ENCODE measurements around the gene MT2A. TPM values are rescaled to one million over a fixed set of nuclear protein-coding genes. Genes with fewer than 3 reads are reported as not detected.
A peak's percentile ranks its signal among the peaks of the same experiment; 100 is the strongest.

Gene MT2A
- total and polyA plus RNA-seq, 2 experiments from 2014 or later: 70.3 to 1,143 TPM

DNA sequence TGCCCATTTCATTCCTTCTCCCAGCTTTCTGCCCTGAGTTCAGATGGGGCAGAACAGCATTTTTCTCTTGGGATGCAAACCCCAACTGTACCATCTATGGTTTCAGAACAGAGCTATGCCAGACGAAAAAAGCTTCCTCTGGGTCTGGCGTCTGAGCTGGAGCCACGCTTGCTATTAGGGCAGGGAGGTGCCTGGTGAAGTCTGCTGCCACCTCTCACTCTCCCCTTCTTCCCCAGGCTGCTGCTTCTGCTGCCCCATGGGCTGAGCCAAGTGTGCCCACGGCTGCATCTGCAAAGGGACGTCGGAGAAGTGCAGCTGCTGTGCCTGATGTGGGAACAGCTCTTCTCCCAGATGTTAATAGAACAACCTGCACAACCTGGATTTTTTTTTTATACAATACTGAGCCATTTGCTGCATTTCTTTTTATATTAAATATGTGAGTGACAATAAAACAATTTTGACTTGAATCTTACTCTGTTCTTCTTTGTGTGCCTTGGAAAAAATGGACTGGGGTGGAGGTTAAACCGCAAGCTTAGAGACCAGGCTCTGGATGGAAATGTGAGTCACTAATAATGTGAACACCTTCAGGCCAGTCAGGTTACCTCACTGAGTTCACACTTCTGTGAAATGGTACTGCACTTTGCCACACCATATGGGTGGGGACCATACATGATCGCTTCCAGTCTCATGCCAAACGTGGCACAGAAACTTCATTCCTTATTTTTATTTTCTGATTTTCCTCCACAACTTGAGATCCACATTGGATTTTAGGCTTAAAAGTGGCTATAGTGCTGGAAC lies 28.4 kb downstream of the MT2A start:
- no peaks in the 10 kb centered on the region for H4K20me1 ChIP-seq (ENCODE audit: insufficient read depth, poor library complexity, severe bottlenecking)
- 28% methylated on average over 9 of the region's 9 CpGs for WGBS (ENCODE audit: low lambda C conversion rate, missing lambda C conversion rate)
- H3K36me3 ChIP-seq (replicated peaks; ENCODE audit: insufficient read depth, low read depth): no peaks in the 10 kb centered on the region
- no peak overlapping the region for H3K27ac ChIP-seq
- no peak overlapping the region for H3K4me3 ChIP-seq
- H3K9me3 ChIP-seq (ENCODE audit: low read depth): no peaks in the 10 kb centered on the region
- H3K4me2 ChIP-seq: no peak overlapping the region
- no peaks in the 10 kb centered on the region for H3K79me2 ChIP-seq
- peaks cover 100% of the 10 kb centered on the region for H3K27me3 ChIP-seq
- no peak overlapping the region for H2AFZ ChIP-seq
- no peaks in the 10 kb centered on the region for H3K9me2 ChIP-seq (replicated peaks; ENCODE audit: insufficient read depth)
- DNase-seq (ENCODE audit: low spot score): no peak
- H3K4me1 ChIP-seq (ENCODE audit: insufficient read depth): peaks cover 13% of the 10 kb centered on the region
- TF ChIP-seq EZH2phosphoT487 (IDR thresholded peaks at IDR 0.05; ENCODE audit: low read depth, severe bottlenecking, unreplicated experiment) (no peak), EZH2 (IDR thresholded peaks at IDR 0.05; ENCODE audit: borderline replicate concordance) (no peak)
- TF ChIP-seq, protein P1, sequence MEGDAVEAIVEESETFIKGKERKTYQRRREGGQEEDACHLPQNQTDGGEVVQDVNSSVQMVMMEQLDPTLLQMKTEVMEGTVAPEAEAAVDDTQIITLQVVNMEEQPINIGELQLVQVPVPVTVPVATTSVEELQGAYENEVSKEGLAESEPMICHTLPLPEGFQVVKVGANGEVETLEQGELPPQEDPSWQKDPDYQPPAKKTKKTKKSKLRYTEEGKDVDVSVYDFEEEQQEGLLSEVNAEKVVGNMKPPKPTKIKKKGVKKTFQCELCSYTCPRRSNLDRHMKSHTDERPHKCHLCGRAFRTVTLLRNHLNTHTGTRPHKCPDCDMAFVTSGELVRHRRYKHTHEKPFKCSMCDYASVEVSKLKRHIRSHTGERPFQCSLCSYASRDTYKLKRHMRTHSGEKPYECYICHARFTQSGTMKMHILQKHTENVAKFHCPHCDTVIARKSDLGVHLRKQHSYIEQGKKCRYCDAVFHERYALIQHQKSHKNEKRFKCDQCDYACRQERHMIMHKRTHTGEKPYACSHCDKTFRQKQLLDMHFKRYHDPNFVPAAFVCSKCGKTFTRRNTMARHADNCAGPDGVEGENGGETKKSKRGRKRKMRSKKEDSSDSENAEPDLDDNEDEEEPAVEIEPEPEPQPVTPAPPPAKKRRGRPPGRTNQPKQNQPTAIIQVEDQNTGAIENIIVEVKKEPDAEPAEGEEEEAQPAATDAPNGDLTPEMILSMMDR (IDR thresholded peaks at IDR 0.05; ENCODE audit: poor library complexity): no peak

DNA sequence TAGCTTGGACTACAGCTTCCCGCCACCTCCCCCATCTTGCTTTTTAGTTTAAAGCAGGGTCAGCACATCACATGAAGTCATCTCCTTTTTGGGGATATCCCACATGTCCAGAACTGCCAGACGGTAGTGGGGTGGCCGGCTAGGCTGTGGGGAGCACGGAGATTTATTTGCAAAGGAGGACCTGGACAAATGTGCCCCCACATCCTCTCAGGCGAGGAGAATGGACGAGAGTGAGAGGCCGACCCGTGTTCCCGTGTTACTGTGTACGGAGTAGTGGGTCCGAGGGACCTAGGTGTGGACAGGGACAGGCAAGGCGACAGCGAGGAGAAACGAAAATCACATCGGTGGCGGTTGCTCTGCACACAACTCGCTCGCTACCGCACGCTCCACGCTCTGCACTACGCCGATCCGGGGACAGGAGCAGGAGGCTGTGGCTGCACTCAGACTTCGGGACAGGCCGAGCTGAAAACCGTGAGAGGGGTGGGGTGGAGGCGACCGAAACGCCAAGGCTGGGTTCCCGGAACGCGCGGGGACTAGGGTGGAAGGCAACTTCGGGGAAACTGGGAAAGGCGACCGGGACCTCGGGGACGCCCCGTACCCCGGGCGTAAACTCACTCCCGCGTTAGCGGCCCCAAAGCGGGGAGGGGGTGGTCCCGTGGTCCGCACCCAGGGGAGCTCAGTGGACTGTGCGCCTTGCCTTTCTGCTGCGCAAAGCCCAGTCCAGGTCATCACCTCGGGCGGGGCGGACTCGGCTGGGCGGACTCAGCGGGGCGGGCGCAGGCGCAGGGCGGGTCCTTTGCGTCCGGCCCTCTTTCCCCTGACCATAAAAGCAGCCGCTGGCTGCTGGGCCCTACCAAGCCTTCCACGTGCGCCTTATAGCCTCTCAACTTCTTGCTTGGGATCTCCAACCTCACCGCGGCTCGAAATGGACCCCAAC lies 29.7 kb downstream of the MT2A start, which contains the start of gene MT1A:
Gene MT1A, plus strand, starts transcription at position 853 of the 937 bp plus-strand sequence. Its CDS starts 73 bp downstream, at position 926.
- H3K36me3 ChIP-seq (replicated peaks; ENCODE audit: insufficient read depth, low read depth): no peaks in the 10 kb centered on the region
- peak; percentile 60 for DNase-seq (ENCODE audit: low spot score)
- H3K79me2 ChIP-seq: no peaks in the 10 kb centered on the region
- H3K27ac ChIP-seq: no peak within 1 kb of the TSS
- peak within 1 kb of the TSS; percentile 93 for H3K4me2 ChIP-seq
- peak within 1 kb of the TSS; percentile 26 for H3K4me3 ChIP-seq
- peak; percentile 26 for TF ChIP-seq EZH2phosphoT487 (IDR thresholded peaks at IDR 0.05; ENCODE audit: low read depth, severe bottlenecking, unreplicated experiment)
- TF ChIP-seq, protein P1 (IDR thresholded peaks at IDR 0.05; ENCODE audit: poor library complexity): no peak
- TF ChIP-seq EZH2 (IDR thresholded peaks at IDR 0.05; ENCODE audit: borderline replicate concordance): peak; percentile 84
- no peaks in the 10 kb centered on the region for H3K9me3 ChIP-seq (ENCODE audit: low read depth)
- peaks cover 100% of the 10 kb centered on the region for H3K27me3 ChIP-seq
- H3K9me2 ChIP-seq (replicated peaks; ENCODE audit: insufficient read depth): no peaks in the 10 kb centered on the region
- peak within 1 kb of the TSS; percentile 40 for H2AFZ ChIP-seq
- H4K20me1 ChIP-seq (ENCODE audit: insufficient read depth, poor library complexity, severe bottlenecking): no peaks in the 10 kb centered on the region
- 6% methylated on average over 44 of the region's 68 CpGs for WGBS (ENCODE audit: low lambda C conversion rate, missing lambda C conversion rate)
- peaks cover 11% of the 10 kb centered on the region for H3K4me1 ChIP-seq (ENCODE audit: insufficient read depth)

DNA sequence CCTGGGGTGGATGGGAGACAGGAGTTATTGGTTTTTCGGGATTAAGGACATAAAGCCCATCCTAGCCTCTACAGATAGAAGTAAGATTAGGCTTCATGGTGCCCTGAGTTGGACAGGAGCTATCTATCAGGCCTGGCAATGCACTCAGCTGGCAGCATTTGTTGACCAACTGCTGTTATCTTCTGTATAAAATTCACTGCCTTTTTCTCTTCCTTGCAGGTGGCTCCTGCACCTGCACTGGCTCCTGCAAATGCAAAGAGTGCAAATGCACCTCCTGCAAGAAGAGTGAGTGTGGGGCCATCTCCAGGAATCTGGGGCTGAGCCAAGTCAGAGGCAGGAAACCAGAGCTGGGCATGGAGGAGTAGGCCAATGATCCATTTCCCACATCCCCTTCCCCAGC lies 30.7 kb downstream of the MT2A start:
- Histone ChIP-seq H3K4me3 (no peak overlapping the region), H4K20me1 (ENCODE audit: insufficient read depth, poor library complexity, severe bottlenecking) (no peaks in the 10 kb centered on the region), H3K9me2 (replicated peaks; ENCODE audit: insufficient read depth) (no peaks in the 10 kb centered on the region), H3K36me3 (replicated peaks; ENCODE audit: insufficient read depth, low read depth) (no peaks in the 10 kb centered on the region), H3K9me3 (ENCODE audit: low read depth) (no peaks in the 10 kb centered on the region), H3K4me1 (ENCODE audit: insufficient read depth) (peaks cover 19% of the 10 kb centered on the region), H3K27ac (no peak overlapping the region), H3K79me2 (no peaks in the 10 kb centered on the region), H3K27me3 (peaks cover 100% of the 10 kb centered on the region), H2AFZ (no peak overlapping the region), H3K4me2 (no peak overlapping the region)
- DNase-seq (ENCODE audit: low spot score): no peak
- TF ChIP-seq, protein P1 (IDR thresholded peaks at IDR 0.05; ENCODE audit: poor library complexity): no peak
- TF ChIP-seq EZH2 (IDR thresholded peaks at IDR 0.05; ENCODE audit: borderline replicate concordance): no peak
- TF ChIP-seq EZH2phosphoT487 (IDR thresholded peaks at IDR 0.05; ENCODE audit: low read depth, severe bottlenecking, unreplicated experiment): no peak
- WGBS (ENCODE audit: low lambda C conversion rate, missing lambda C conversion rate): 27% methylated on average over 1 of the region's 1 CpG
